Body of pancreas (tissue), 4 donors: Measurements from ENCODE around the gene IGSF9. TPM values are rescaled to one million over a fixed set of nuclear protein-coding genes. Genes with fewer than 3 reads are reported as not detected.

Experiments
- ATAC-seq: fragments of 150-250 bp; one replicate; pipeline ENCODE4 v1.9.1; 2016
- DNase-seq, 4 donors: peaks; one replicate each; pipeline ENCODE4 v3.0.0-alpha.2; 2019
- H3K27ac ChIP-seq, 4 donors: fragments of 200-600 bp; sonication (generic); 1 replicate in 3 of 4; 2 replicates in 1 of 4; pipeline versions ENCODE4 v1.5.1 to v1.6.1; 2016 to 2019; ENCODE audit warnings: mild to moderate bottlenecking in 1 of 4, mixed read lengths in 1 of 4, moderate library complexity in 1 of 4
- H3K27me3 ChIP-seq, 2 donors: fragments of 200-600 bp; sonication (generic); one replicate each; pipeline ENCODE4 v1.6.0; 2016; ENCODE audit warnings: mild to moderate bottlenecking in 1 of 2
- H3K36me3 ChIP-seq, 2 donors: fragments of 200-600 bp; sonication (generic); replicated peaks in 1 of 2; 2 replicates each; pipeline ENCODE4 v1.5.1; 2016; ENCODE audit warnings: low read depth in 2 of 2; ENCODE audit not compliant: insufficient read depth in 1 of 2
- H3K4me1 ChIP-seq: fragments of 200-600 bp; sonication (generic); one replicate; pipeline ENCODE4 v1.6.0; 2016
- H3K4me3 ChIP-seq, 2 donors: fragments of 200-600 bp; sonication (generic); 1 replicate in 1 of 2; 2 replicates in 1 of 2; pipeline ENCODE4 v1.5.1; 2016 to 2019
- H3K9me3 ChIP-seq, 3 donors: fragments of 200-600 bp; sonication (generic); 1 replicate in 2 of 3; 2 replicates in 1 of 3; pipeline ENCODE4 v1.5.1; 2016
- CTCF ChIP-seq, 7 experiments: fragments of 450-650 bp in 4 of 7; fragments of 200-600 bp in 3 of 7; sonication (generic) in 3 of 7; IDR thresholded peaks; one replicate each; pipeline ENCODE4 v1.5.1; 2016 to 2019; ENCODE audit warnings: antibody characterized with exemption in 7 of 7
- POLR2A ChIP-seq, 3 donors: fragments of 450-650 bp; IDR thresholded peaks; one replicate each; pipeline ENCODE4 v1.6.1; 2016; ENCODE audit warnings: antibody characterized with exemption in 3 of 3, mild to moderate bottlenecking in 2 of 3
- WGBS, 2 donors: methylation state at CpG; one replicate each; pipeline ENCODE4 v1.1.5; 2017; 5-methylcytosine and 5-hydroxymethylcytosine counted together
- intact Hi-C: fragments of 100-400 bp; cut with DNase I; formaldehyde crosslinking; loops from one replicate; pipeline ENCODE4 v1.15.1; 2023
- total RNA-seq, 2 donors: library from RNA; depleted of rRNA; stranded (reverse); fragments of >200 nt; gene quantifications; one replicate each; pipeline ENCODE4 v1.1.0, GENCODE V29; 2016

The IGSF9 gene
- total RNA-seq, 2 donors from 2014 or later, result 2.3 to 4.9 TPM

- H3K27ac ChIP-seq, result no peak overlapping the region
- DNase-seq (no peak), ATAC-seq (no peak)
- peaks cover 19% of the 10 kb centered on the region for H3K4me1 ChIP-seq
- H3K9me3 ChIP-seq, result no peaks in the 10 kb centered on the region
- WGBS, 2 donors, result 85 to 87% methylated on average over 3 of the region's 3 CpGs
- H3K36me3 ChIP-seq, result no peaks in the 10 kb centered on the region
- H3K4me3 ChIP-seq, result no peak overlapping the region
- H3K27me3 ChIP-seq, result no peaks in the 10 kb centered on the region
- intact Hi-C loops, result no loop called here
- TF ChIP-seq CTCF (IDR thresholded peaks at IDR 0.05) (no peak), POLR2A (IDR thresholded peaks at IDR 0.05) (no peak)
Measured at GRCh38 chr1:159968901-159969300, 23.5 kb upstream of the IGSF9 start.

DNA sequence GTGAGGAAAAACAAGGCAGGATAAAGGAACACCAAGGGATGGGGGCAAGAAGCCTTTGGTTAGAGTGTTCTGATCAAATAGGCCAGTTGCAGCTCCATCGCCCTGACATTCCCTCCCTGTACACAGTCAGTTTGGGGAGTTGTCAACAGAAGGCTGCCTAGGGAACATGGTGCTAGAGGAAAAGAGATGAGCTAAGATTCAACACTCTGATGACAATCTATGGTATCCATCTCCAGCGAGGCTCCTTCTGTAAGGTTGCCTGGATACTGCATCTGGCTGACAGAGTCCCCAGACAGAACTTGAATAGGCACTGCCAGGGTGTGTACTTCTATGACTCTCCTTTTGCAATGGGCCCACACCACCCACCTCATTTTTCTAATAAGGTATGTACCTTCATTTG lies 19.9 kb upstream of the IGSF9 start:
- peaks cover 3% of the 10 kb centered on the region for H3K4me1 ChIP-seq
- 74% methylated on average over 2 of the region's 2 CpGs for WGBS, 2 donors

DNA sequence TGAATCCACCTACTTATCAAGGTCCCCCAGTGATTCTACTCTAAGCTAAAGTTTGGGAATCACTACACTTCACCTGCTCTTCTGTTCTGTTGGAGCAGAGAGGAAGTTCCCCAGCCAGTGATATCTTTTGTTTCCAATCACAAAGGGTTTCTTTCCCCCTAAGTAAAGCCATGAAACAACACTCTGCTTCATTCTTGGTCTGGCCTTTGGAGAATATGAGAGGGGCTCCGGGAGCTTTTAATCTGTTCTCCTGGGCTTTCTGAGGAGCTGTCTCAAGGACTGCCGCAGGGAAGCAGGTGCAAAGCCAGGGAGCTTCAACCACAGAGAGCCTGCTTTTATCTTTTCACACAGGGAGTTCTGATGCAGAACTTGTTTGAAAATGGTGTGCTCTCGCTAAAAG lies 18.7 kb upstream of the IGSF9 start:
- no peak for ATAC-seq
- no peaks in the 10 kb centered on the region for H3K27me3 ChIP-seq
- intact Hi-C loops, result no loop called here

More for the DNA sequence above, 19.9 kb upstream of the IGSF9 start:
- no peak for TF ChIP-seq CTCF (IDR thresholded peaks at IDR 0.05)
- H3K27me3 ChIP-seq, result no peaks in the 10 kb centered on the region
- ATAC-seq (no peak), DNase-seq (no peak)
- H3K9me3 ChIP-seq, result no peaks in the 10 kb centered on the region
- no peaks in the 10 kb centered on the region for H3K36me3 ChIP-seq
- H3K4me3 ChIP-seq, result no peak overlapping the region
- intact Hi-C loops, result no loop called here
- H3K27ac ChIP-seq, result no peak overlapping the region

GRCh38 chr1:159962176-159962575 lies 16.8 kb upstream of the IGSF9 start:
- no peak overlapping the region for H3K4me3 ChIP-seq
- no peaks in the 10 kb centered on the region for H3K36me3 ChIP-seq
- no peak overlapping the region for H3K27ac ChIP-seq
- peaks cover 18% of the 10 kb centered on the region for H3K4me1 ChIP-seq
- TF ChIP-seq POLR2A (IDR thresholded peaks at IDR 0.05) (no peak), CTCF (IDR thresholded peaks at IDR 0.05) (no peak)
- H3K9me3 ChIP-seq, result no peaks in the 10 kb centered on the region
- 88 to 89% methylated on average over 11 of the region's 11 CpGs for WGBS, 2 donors
- no peaks in the 10 kb centered on the region for H3K27me3 ChIP-seq
- DNase-seq (no peak), ATAC-seq (no peak)
- intact Hi-C loops, result no loop called here

More for the DNA sequence above, 18.7 kb upstream of the IGSF9 start:
- Histone ChIP-seq H3K36me3 (no peaks in the 10 kb centered on the region), H3K4me1 (peaks cover 3% of the 10 kb centered on the region), H3K4me3 (no peak overlapping the region), H3K27ac (no peak overlapping the region), H3K9me3 (no peaks in the 10 kb centered on the region)
- WGBS, 2 donors, result 13 to 19% methylated on average over 3 of the region's 3 CpGs
- no peak for DNase-seq
- no peak for TF ChIP-seq POLR2A (IDR thresholded peaks at IDR 0.05)
- TF ChIP-seq CTCF (IDR thresholded peaks at IDR 0.05), result no peak

DNA sequence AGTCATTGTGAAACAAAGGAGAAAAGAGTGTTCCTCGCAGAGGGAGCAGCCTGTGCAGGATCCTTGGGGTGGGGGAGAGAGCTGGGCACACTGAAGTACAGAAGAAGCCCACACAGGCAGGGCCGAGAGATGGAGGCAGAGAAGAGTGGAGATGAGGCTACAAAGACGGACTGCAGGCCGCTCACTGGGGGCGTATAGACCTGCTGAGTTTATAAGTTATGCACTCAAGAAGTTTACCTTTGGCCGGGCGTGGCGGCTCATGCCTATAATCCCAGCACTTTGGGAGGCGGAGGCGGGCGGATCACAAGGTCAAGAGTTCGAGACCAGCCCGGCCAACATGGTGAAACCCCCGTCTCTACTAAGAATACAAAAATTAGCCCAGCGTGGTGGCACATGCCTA lies 16.2 kb upstream of the IGSF9 start:
- H3K4me1 ChIP-seq, result peaks cover 18% of the 10 kb centered on the region
- DNase-seq (no peak), ATAC-seq (no peak)
- WGBS, 2 donors, result 86% methylated on average over 15 of the region's 15 CpGs
- H3K36me3 ChIP-seq, result no peaks in the 10 kb centered on the region
- H3K4me3 ChIP-seq, result no peak overlapping the region
- H3K27me3 ChIP-seq, result no peaks in the 10 kb centered on the region
- no peak overlapping the region for H3K27ac ChIP-seq
- intact Hi-C loops, result no loop called here
- TF ChIP-seq CTCF (IDR thresholded peaks at IDR 0.05) (no peak), POLR2A (IDR thresholded peaks at IDR 0.05) (no peak)
- H3K9me3 ChIP-seq, result no peaks in the 10 kb centered on the region
